ENCODE measurements around the gene SYNJ1.

DNA sequence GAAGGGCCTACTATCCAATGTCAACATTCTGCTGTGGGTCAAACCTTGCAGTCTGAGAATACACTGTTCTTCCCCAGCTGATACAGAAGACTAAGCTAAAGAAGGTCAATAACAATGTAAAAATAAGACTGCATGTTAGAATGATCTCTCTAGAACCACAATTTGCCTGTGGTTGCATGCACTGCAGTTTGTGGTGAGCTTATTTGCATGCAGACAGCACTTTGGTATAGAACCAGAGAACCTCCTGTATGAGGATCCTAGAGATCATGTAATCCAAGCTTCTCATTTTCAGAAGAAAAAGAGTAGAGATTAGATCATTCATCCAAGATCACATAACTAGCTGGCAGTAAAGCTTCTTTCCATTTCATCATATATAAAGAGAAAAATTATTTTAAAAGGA is 15.8 kb downstream of the SYNJ1 start:
- TF ChIP-seq, protein P1, sequence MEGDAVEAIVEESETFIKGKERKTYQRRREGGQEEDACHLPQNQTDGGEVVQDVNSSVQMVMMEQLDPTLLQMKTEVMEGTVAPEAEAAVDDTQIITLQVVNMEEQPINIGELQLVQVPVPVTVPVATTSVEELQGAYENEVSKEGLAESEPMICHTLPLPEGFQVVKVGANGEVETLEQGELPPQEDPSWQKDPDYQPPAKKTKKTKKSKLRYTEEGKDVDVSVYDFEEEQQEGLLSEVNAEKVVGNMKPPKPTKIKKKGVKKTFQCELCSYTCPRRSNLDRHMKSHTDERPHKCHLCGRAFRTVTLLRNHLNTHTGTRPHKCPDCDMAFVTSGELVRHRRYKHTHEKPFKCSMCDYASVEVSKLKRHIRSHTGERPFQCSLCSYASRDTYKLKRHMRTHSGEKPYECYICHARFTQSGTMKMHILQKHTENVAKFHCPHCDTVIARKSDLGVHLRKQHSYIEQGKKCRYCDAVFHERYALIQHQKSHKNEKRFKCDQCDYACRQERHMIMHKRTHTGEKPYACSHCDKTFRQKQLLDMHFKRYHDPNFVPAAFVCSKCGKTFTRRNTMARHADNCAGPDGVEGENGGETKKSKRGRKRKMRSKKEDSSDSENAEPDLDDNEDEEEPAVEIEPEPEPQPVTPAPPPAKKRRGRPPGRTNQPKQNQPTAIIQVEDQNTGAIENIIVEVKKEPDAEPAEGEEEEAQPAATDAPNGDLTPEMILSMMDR (IDR thresholded peaks at IDR 0.05), result no peak
- TF ChIP-seq POLR2A (IDR thresholded peaks at IDR 0.05), result no peak
- no peak for TF ChIP-seq EP300 (IDR thresholded peaks at IDR 0.05)

Measured in tibial nerve (tissue), 4 donors.